Choroid plexus epithelial cell (primary cell): ENCODE results near the gene USP20.

Experiments
- DNase-seq: peaks from one replicate; pipeline ENCODE4 v3.0.0-alpha.2; 2010; ENCODE audit warnings: low read depth
- H3K4me3 ChIP-seq: 2 replicates; pipeline ENCODE4 v1.5.1; 2011; ENCODE audit warnings: low read depth, mild to moderate bottlenecking, control low read depth, low read length, moderate library complexity
- TF ChIP-seq, protein P1 (sequence below): conservative IDR thresholded peaks from 2 replicates; pipeline ENCODE4 v1.5.1; 2011; ENCODE audit warnings: low read depth, mild to moderate bottlenecking, control low read depth, inconsistent platforms, low read length, moderate library complexity

Gene USP20

DNA sequence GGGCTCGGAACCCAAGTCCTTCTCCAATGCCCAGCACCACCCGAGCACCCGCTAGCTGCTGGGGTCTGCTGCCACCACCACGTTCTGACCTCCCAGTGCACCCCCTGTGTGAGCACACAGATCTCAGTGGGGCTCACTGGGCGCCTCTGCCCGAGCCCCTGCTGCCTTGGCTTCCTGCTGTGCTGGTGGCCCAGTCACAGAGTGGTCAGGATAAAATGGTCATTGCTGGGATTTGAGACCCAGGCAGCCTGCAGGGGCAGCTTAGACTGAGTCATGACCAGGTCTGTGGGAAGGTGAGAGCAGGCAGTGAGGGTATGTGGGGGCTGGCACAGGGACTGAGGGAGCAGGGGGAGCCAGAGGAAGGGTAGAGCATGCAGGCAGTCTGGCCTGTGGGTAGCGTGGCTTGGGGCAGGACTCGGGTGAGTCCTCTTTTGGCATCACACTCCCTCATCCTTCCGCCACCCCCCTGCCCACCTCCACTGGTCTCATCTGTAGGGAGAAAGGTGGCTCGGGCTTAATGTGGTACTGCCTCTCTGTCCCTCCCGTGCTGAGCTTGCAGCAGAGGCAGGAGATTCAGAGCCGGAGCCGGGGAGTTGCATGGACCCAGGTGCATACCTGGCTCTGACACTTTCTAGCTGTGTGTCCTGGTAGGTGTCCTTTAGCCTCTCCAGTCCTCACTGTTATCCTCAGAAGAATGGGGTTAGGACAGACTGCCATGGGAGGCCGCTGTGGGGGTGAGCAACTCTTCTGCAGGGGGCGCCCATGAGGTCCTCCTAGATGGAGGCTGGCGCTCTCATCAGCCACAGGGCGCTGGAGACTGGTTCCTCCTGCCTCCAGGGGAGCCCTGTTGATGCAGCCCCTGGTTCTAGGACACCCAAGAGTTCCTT, 32.1 kb downstream of the USP20 start:
- TF ChIP-seq, protein P1, sequence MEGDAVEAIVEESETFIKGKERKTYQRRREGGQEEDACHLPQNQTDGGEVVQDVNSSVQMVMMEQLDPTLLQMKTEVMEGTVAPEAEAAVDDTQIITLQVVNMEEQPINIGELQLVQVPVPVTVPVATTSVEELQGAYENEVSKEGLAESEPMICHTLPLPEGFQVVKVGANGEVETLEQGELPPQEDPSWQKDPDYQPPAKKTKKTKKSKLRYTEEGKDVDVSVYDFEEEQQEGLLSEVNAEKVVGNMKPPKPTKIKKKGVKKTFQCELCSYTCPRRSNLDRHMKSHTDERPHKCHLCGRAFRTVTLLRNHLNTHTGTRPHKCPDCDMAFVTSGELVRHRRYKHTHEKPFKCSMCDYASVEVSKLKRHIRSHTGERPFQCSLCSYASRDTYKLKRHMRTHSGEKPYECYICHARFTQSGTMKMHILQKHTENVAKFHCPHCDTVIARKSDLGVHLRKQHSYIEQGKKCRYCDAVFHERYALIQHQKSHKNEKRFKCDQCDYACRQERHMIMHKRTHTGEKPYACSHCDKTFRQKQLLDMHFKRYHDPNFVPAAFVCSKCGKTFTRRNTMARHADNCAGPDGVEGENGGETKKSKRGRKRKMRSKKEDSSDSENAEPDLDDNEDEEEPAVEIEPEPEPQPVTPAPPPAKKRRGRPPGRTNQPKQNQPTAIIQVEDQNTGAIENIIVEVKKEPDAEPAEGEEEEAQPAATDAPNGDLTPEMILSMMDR: peak; percentile 14
- DNase-seq: no peak
- H3K4me3 ChIP-seq: no peak overlapping the region

DNA sequence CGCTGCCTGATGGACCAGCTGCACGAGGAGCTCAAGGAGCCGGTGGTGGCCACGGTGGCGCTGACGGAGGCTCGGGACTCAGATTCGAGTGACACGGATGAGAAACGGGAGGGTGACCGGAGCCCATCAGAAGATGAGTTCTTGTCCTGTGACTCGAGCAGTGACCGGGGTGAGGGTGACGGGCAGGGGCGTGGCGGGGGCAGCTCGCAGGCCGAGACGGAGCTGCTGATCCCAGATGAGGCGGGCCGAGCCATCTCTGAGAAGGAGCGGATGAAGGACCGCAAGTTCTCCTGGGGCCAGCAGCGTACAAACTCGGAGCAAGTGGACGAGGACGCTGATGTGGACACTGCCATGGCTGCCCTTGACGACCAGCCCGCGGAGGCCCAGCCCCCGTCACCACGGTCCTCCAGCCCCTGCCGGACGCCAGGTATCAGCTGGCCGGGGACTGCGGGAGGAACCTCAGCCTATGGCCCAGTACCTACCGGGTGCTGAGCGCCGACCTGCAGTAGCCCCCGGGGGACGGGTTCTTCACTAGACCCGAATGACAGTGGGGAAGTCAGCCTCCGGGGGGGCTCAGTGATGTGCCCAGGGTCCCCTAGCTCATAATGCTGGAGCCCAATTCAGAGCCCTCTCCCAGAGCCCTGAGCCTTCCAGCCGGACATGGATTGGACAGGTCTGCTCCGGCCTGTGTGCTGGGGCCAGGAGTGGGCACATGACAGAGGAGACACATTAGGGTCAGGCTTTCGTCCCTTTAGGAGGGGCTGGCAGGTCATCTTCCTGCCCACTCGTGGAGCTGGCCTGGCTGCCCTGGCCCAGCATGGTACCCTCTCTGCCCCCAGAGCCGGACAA, 33.0 kb downstream of the USP20 start:
- TF ChIP-seq, protein P1: no peak
- no peak for DNase-seq
- no peak overlapping the region for H3K4me3 ChIP-seq

DNA sequence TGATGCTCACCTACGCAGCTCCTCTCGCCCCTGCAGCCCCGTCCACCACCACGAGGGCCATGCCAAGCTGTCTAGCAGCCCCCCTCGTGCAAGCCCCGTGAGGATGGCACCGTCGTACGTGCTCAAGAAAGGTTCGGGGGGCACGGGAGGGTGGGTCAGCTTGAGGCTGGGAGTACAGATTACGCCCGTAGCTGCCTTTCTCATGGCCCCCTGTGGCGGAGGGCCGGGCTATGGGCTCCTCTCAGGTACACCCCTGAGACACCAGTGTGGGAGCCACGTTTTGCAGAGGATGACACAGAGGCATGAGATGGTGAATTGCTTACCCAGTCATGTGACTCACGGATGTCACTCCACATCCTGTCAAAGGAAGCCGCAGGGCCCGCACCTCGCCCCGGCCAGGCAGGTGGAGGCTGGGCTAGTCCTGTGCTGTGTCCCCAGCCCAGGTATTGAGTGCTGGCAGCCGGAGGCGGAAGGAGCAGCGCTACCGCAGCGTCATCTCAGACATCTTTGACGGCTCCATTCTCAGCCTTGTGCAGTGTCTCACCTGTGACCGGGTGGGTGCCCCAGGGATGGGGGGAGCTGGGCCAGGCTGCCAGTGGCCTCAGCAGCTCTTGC, 33.7 kb downstream of the USP20 start:
- no peak overlapping the region for H3K4me3 ChIP-seq
- no peak for DNase-seq
- TF ChIP-seq, protein P1: no peak

DNA sequence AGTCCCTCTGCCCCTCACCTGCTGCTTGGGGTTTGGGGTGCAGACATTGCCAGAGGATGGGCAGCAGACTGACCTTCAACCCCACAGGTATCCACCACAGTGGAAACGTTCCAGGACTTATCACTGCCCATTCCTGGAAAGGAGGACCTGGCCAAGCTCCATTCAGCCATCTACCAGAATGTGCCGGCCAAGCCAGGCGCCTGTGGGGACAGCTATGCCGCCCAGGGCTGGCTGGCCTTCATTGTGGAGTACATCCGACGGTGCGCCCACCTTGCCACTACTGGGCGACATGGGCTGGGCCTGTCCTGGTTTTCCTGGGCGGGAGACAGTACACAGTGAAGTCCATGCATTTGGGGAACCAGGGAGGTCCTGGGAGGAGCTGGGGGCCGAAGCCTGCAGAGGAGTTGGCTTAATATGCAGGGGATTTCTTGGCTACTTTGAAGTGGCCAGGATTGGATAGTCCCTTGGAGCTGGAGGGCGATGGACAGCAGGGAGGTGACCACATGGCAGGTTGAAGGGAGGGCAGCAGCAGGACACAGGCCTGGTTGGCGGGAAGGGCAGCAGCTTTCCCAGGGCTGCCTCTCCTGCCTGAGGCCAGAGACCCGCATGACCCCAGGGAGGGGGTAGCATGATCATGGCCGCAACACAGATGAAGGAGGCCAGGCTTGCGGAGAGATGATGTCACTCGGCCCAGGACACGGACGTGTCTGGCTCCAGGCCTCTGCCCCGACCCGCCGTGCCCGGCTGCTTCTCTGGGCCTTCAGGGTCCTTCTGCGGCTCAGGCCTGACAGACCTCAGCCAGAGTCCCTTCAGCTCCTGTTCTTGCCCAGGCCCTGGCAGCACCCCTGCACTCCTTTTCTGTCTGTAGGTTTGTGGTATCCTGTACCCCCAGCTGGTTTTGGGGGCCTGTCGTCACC, 34.6 kb downstream of the USP20 start:
- TF ChIP-seq, protein P1: no peak
- no peak for DNase-seq
- H3K4me3 ChIP-seq: no peak overlapping the region

DNA sequence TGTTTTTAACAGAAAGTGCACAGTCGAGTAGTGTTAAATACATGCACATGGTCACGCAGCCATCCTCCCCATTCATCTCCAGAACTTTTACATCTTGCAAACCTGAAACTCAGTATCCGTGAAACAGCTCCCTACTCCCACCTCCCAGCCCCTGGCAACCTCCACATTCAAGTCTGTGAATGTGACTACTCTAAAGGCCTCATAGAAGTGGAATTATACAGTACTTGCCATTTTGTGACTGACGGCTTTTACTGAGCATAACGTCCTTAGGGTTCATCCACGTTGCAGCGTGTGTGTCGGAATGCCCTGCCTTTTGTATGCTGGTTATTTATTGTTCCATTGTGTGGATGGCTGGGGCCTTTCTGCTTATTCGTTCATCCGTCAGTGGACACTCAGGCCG, 35.8 kb downstream of the USP20 start:
- no peak for DNase-seq
- TF ChIP-seq, protein P1: no peak

DNA sequence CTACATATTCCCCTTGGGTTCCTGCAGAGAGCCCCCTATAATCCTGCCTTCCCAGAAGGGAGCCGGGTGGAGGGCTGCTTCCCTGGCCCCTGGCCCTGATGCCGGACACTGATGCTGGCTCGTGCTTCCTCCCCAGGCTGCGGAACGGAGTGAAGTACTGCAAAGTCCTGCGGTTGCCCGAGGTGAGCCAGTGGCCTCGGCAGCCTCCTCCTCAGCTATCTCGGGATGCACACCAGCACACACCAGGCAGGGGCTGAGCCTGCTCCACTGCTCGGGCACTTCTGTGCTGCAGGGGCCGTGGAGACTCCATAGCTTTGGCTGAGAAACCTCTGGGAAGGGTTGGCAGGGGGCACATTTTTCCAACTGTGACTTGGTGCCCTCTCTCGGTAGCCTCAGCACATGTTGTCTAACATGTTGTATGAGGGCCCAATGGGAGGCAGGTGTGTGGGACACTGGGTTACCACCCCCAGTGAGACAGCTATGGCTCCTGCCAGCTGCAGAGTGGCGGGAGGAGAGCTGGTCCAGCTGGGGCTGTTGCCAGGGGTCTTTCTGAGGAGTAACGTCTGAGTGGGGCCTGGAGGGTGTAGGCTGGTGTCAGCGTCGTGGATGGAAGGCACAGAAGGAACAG, 38.4 kb downstream of the USP20 start:
- DNase-seq: no peak
- TF ChIP-seq, protein P1: no peak
- no peak overlapping the region for H3K4me3 ChIP-seq

More for the DNA sequence above, 35.8 kb downstream of the USP20 start:
- H3K4me3 ChIP-seq: no peak overlapping the region
